Posterior vena cava (tissue), 2 donors: ENCODE data around the gene FOXRED1. TPM values are rescaled to one million over a fixed set of nuclear protein-coding genes. Genes with fewer than 3 reads are reported as not detected.
"Not testable (repeated sequence)": the region's sequence is repeated elsewhere in the genome, so short reads cannot be mapped to it uniquely, and the experiment has no call there.

ENCODE experiments used
- DNase-seq: peaks from one replicate; pipeline ENCODE4 v3.0.0-alpha.2; 2020; ENCODE audit warnings: low spot score
- intact Hi-C, 2 donors: fragments of 100-400 bp; cut with DNase I; formaldehyde crosslinking; loops; one replicate each; pipeline versions ENCODE4 v1.14.1 to v1.14.2; 2022 to 2023
- total RNA-seq, 2 donors: library from RNA; stranded (reverse); fragmentation: NEBNext Ultra II Directional; extraction: Animal tissue kit (Norgen Biotek cat#: 25700); gene quantifications; one replicate each; pipeline ENCODE4 v1.2.1, GENCODE V29; 2021
- donor health status: DM: yes; HTN: yes; CAD: no.
- donor health status: DM: yes; HTN: yes; CAD: no.

Gene FOXRED1
- total RNA-seq, 2 donors from 2014 or later = 10.3 to 16.1 TPM

DNA sequence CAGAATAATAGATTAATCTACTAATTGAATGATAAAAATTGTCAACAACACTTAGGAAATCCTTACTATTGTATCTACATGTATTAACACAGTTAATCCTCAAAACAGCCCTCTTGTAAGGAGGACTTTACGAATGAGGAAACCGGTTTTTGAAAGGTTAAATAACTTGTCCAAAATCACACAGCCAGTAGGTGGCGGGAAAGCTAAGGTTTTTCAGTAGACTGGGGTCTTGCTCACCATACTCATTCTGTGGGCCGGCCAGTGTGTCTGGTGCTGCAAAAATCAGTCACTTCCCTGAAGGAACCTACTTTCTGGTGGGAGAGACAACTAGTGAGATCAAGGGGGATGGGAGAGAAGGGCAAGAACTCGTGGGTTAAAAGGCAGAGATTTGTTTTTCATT is 38.8 kb downstream of the FOXRED1 start:
- no peak for DNase-seq
- intact Hi-C loops = no loop called here

DNA sequence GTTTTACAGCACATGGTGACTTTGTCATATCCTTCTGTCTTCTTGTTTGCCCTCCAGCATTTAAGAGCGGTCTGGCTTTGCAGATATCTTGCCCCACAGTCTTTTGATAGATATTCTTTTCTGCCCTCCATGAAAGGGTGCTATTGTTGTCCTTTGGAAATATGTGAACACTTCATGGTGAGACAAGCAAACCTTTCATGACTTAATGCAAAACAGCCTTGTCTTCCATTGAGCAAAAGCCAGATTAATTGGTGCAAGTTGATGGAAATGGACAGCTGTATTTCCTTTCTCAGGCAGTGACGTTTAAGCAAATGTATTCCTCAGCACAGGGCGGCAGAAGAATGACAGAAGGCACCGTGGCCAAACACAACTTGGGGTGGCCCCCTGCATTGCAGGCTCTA is 39.3 kb downstream of the FOXRED1 start:
- intact Hi-C loops = no loop called here
- no peak for DNase-seq

DNA sequence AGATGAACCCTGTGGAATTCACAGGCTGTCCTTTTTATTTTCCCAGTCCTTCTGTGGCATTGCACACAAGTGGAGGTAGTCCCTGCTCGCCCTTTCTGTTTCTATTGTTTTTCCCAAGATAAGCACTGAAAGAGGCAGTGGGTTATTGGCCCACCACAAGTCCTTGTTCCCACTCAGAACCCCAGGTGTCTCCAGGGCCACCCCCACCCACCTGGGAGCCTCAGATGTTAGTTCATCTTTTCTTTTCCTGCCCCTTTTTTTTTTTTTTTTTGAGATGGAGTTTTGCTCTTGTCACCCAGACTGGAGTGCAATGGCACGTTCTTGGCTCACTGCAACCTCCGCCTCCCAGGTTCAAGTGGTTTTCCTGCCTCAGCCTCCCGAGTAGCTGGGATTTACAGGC is 39.8 kb downstream of the FOXRED1 start:
- DNase-seq, intact Hi-C loops: not testable (repeated sequence)

DNA sequence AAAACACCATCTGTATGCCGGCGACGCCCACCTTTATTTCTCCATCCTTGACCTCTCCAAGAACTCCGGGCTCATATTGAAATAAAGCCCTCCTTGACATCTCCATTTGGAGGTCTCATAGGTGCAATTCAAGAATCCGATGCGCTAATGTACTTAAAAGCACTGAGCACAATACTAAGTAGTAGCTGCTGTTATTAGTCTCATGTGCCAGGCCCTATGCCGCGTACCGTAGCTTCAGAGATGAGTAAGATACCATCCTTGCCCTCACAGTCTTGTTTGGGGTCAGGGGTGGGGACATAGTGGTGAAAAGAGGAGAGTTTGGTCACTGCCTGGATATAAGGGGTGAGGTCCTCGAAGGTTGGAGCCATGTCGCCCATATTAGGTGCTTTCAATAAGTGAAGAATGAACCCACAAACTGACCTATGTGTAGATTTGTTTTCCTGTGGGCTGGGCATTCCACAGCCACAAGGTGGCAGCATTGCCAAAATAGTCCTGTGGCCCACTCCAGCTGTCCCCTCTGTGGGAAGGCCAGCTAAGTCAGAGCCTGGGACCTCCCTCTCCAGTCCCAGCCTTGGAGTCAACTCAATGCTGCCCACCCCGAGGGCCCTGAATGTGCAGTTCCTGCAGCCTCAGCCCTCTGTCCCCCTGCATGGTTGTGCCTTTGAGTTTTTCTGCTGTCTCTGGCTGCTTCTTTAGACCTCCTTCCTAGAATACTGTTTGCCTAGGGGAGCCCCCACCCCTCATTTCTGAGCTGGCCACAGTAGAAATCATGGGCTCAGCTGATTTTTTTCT is 41.4 kb downstream of the FOXRED1 start:
- intact Hi-C loops = loop anchor here (2.0 to 5.0 kb wide), 3 partner anchors 112 to 170 kb away; no protein-coding TSS in a partner anchor
- DNase-seq = peak; percentile 88

GRCh38 chr11:126310992-126311310 is 42.0 kb downstream of the FOXRED1 start:
- DNase-seq = no peak
- intact Hi-C loops = loop anchor here (2.0 to 5.0 kb wide), 3 partner anchors 111 to 170 kb away; no protein-coding TSS in a partner anchor

DNA sequence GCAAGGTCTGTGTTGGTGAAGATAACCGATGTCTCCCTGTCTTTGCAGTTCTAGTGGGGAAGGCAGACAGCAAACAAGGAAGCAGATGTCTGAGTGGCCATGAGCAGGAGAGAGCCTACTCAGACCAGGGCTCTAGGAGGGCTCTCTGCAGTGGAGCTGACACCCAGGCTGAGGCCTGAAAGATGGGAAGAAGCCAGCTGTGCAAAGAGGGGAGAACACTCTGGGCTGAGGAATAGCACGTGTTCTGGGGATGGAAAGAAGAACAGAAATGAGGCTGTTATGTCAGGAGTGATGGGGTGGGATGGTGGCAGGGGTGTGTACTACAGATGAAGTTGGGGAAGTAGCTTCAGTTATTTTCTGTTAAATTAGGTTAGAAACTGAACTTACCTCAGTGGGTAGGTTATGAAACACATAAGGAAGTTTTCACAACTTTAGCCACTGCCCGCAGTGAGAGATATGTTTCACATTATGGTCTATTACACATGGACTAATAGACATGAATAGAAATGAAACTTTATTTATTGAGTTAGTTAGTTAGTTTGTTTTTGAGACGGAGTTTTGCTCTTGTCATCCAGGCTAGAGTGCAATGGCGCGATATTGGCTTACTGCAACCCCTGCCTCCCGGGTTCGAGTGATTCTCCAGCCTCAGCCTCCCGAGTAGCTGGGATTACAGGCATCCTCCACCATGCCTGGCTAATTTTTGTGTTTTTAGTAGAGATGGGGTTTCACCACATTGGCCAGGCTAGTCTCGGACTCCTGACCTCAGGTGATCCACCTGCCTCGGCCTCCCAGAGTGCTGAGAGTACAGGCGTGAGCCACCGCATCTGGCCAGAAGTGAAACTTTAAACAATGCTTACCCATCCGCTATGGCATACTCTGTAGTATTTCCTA is 42.7 kb downstream of the FOXRED1 start:
- intact Hi-C loops = loop anchor here (2.0 to 5.0 kb wide), 3 partner anchors 111 to 169 kb away; no protein-coding TSS in a partner anchor
- DNase-seq = no peak

DNA sequence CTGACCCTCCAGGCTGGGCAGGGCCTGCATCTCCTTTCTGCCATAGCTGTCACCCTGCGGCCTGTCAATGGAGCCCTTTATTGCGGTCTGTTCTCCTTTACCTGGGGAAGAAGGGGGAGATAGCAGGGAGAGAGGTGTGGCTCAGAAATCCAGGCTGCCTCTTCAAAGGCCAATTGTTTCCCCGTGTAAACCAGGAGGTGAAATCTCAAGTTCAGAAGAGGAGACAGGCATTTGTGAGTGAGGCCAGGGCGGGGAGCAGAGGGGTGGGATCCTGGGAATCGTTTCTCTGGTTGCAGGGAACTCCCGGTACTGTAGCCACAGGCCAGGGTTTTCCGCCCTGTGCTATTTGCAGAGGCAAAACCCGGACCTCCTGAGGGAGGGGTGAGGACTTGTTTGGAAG is 44.0 kb downstream of the FOXRED1 start:
- no peak for DNase-seq
- intact Hi-C loops = loop anchor here in 1 of 2 donors (5.0 kb wide), 1 partner anchor 109 kb away; no protein-coding TSS in a partner anchor

DNA sequence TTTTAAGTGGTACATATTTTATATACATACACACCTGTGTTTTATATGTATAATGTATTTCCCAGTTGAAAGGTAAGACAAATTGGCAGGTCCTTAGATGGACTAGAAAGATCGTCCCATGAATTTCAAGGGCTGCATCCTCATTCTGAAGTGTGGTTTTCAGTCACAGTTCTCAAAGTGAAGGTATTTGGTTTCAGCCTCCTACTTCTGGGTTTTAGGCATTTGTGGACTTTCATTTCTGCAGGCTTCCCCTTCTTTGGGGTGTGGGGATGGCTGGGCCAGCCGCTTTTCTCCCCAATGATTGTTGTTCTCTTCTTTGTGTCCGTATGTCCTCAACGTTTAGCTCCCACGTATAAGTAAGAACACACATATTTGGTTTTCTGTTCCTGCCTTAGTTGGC is 44.9 kb downstream of the FOXRED1 start:
- intact Hi-C loops = loop anchor here in 1 of 2 donors (5.0 kb wide), 1 partner anchor 108 kb away; no protein-coding TSS in a partner anchor
- no peak for DNase-seq

GRCh38 chr11:126317432-126317755 is 48.4 kb downstream of the FOXRED1 start:
- no peak for DNase-seq
- intact Hi-C loops = loop anchor here in 1 of 2 donors (5.0 kb wide), 1 partner anchor 570 kb away; no protein-coding TSS in a partner anchor

- intact Hi-C loops = loop anchor here in 1 of 2 donors (5.0 kb wide), 1 partner anchor 569 kb away; no protein-coding TSS in a partner anchor
- DNase-seq = peak; percentile 92
These were observed 49.0 kb downstream of the FOXRED1 start for GRCh38 chr11:126317756-126318573.

GRCh38 chr11:126318574-126319373 is 49.8 kb downstream of the FOXRED1 start:
- intact Hi-C loops = loop anchor here in 1 of 2 donors (5.0 kb wide), 1 partner anchor 569 kb away; no protein-coding TSS in a partner anchor
- DNase-seq = no peak

- intact Hi-C loops = loop anchor here in 1 of 2 donors (5.0 kb wide), 1 partner anchor 568 kb away; no protein-coding TSS in a partner anchor
- no peak for DNase-seq
These were observed 50.4 kb downstream of the FOXRED1 start for GRCh38 chr11:126319374-126319740.

GRCh38 chr11:126322996-126323395 is 54.0 kb downstream of the FOXRED1 start:
- intact Hi-C loops = no loop called here
- DNase-seq = no peak

DNA sequence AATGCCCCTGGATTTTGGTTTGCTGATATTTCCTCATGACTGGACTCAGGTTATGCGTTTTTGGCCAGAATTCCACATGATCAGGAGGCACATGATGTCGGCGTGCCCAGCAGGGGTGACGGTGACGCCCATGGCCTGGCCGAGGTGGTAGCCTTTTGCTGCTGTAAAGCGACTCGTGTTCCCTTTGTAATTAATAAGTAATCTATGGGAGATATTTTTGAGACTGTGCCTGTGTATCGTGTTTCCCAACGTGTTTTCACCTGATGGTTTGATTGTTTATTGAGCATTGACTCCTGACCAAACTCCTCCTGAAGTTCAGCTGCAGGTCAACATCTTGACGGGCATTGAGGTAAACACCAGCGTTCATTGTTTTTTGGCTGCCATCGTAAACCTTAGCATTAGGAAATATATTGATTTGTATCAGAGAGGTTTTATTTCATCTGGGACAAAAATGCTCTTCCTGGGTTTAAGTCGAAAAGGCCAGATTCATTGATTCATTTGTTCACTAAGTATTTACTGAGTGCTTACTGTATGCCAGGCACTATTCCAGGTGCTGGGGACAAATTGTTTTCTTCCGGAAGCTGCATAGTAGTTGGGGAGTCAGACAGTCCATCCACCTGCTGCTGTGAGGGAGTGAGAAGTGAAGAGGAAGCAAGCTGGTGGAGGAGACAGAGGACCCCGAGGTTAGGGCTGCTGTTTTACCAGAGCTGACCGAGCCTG is 58.5 kb downstream of the FOXRED1 start:
- intact Hi-C loops = loop anchor here in 1 of 2 donors (5.0 kb wide), 1 partner anchor 1835 kb away; no protein-coding TSS in a partner anchor
- DNase-seq = no peak
